ENCODE measurements around the gene GDA. TPM values are rescaled to one million over a fixed set of nuclear protein-coding genes. Genes with fewer than 3 reads are reported as not detected.

The GDA gene
- total and polyA plus RNA-seq, 2 of the 4 experiments (the other 2 are of a cell fraction), result not detected

DNA sequence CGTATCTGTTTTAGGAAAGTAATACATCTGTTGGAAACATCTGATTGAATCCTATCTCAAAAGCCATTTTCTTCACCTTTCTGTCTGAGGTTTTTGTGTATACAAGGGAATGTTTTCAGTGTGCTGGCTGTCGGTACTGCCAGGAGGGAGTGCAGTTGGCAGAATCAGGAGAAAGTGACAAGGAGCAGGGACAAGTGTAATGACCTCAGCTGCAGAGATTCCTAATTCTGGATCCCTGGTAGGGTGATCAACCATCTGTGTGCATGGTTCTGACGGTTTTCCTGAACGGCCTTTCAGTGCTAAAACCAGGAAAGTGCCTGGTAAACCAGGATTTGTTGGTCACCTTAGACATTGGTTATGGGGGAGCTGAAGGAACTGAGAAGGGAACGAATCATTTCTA lies 1.6 kb upstream of the GDA start:
- TF ChIP-seq POLR2A (IDR thresholded peaks at IDR 0.05; ENCODE audit: low read depth, low read length) (no peak), MAFK (IDR thresholded peaks at IDR 0.05; ENCODE audit: low read depth, low read length) (no peak), SMC3 (IDR thresholded peaks at IDR 0.05; ENCODE audit: low read depth, low read length) (no peak)
- ChIA-PET CTCF (no interaction called here), POLR2A (ENCODE audit: unreplicated experiment) (no interaction called here)
- dilution Hi-C loops (cut with HindIII; ENCODE audit: low sequenced_read_pairs, unreplicated experiment) (no loop called here), in situ Hi-C loops (cut with MboI; ENCODE audit: low sequenced_read_pairs) (no loop called here), intact Hi-C loops (cut with micrococcal nuclease) (no loop called here)
- no peak overlapping the region for H4K8ac ChIP-seq (ENCODE audit: low read depth in 2 of 2, low read length in 2 of 2)
- H3K4me2 ChIP-seq (ENCODE audit: low read depth, low read length), result no peak overlapping the region
- H3K4me1 ChIP-seq (ENCODE audit: control insufficient read depth, insufficient read depth, low read length), result no peaks in the 10 kb centered on the region
- H3K36me3 ChIP-seq (ENCODE audit: control insufficient read depth, insufficient read depth, low read length), result no peaks in the 10 kb centered on the region
- H3K9ac ChIP-seq (ENCODE audit: low read depth, low read length), result no peak overlapping the region
- ATAC-seq (ENCODE audit: low read depth) (no peak), DNase-seq (no peak)
- no peak overlapping the region for H2BK15ac ChIP-seq (ENCODE audit: low read depth, low read length)
- H3K79me1 ChIP-seq (ENCODE audit: low read depth in 1 of 2, low read length in 2 of 2), result no peaks in the 10 kb centered on the region
- no peak overlapping the region for H2BK20ac ChIP-seq (ENCODE audit: low read depth, low read length)
- H3K23ac ChIP-seq (ENCODE audit: low read depth, low read length), result no peak overlapping the region
- H2BK120ac ChIP-seq (ENCODE audit: low read depth, low read length), result no peak overlapping the region
- H3K27me3 ChIP-seq (ENCODE audit: control insufficient read depth, insufficient read depth, low read length), result peaks cover 7% of the 10 kb centered on the region; the same call in 1 of the 2 replicates
- no peaks in the 10 kb centered on the region for H3K9me1 ChIP-seq (ENCODE audit: insufficient read depth, low read length)
- H2AFZ ChIP-seq (replicated peaks; ENCODE audit: low read length, poor library complexity), result no peak overlapping the region
- no peak overlapping the region for H2BK5ac ChIP-seq (ENCODE audit: low read depth, low read length, poor library complexity, severe bottlenecking)
- no TSS peak for BruUV-seq (replicated peaks)
- no peak overlapping the region for H2AK5ac ChIP-seq (ENCODE audit: low read depth, low read length)
- H3K9me3 ChIP-seq (ENCODE audit: control insufficient read depth, insufficient read depth, low read length), result no peaks in the 10 kb centered on the region
- no CpG with 5 or more reads among the region's 5 CpGs for WGBS, 2 experiments (ENCODE audit: extremely low coverage in 2 of 2, insufficient read length in 1 of 2)
- H3K14ac ChIP-seq (replicated peaks; ENCODE audit: low read depth, low read length), result no peak overlapping the region
- H4K91ac ChIP-seq (ENCODE audit: insufficient read depth, low read depth, low read length), result no peak overlapping the region
- H3K56ac ChIP-seq (ENCODE audit: extremely low read depth, insufficient read depth, low read length), result no peak overlapping the region
- H3K4me3 ChIP-seq (ENCODE audit: insufficient read depth, low read depth, low read length), result no peak overlapping the region
- H3K18ac ChIP-seq (ENCODE audit: low read depth, low read length), result no peak overlapping the region
- no peak overlapping the region for H4K5ac ChIP-seq (ENCODE audit: low read depth, low read length)
- no peaks in the 10 kb centered on the region for H4K20me1 ChIP-seq (ENCODE audit: insufficient read depth, low read length)
- no peak overlapping the region for H2AK9ac ChIP-seq (replicated peaks; ENCODE audit: low read depth, low read length, poor library complexity)
- no peak overlapping the region for H3K27ac ChIP-seq (ENCODE audit: insufficient read depth, low read length)
- H3K4ac ChIP-seq (ENCODE audit: low read depth, low read length), result no peak overlapping the region
